ENCODE results near the gene CISD1.
"Not testable (repeated sequence)": the region's sequence is repeated elsewhere in the genome, so short reads cannot be mapped to it uniquely, and the experiment has no call there.

Gene CISD1

DNA sequence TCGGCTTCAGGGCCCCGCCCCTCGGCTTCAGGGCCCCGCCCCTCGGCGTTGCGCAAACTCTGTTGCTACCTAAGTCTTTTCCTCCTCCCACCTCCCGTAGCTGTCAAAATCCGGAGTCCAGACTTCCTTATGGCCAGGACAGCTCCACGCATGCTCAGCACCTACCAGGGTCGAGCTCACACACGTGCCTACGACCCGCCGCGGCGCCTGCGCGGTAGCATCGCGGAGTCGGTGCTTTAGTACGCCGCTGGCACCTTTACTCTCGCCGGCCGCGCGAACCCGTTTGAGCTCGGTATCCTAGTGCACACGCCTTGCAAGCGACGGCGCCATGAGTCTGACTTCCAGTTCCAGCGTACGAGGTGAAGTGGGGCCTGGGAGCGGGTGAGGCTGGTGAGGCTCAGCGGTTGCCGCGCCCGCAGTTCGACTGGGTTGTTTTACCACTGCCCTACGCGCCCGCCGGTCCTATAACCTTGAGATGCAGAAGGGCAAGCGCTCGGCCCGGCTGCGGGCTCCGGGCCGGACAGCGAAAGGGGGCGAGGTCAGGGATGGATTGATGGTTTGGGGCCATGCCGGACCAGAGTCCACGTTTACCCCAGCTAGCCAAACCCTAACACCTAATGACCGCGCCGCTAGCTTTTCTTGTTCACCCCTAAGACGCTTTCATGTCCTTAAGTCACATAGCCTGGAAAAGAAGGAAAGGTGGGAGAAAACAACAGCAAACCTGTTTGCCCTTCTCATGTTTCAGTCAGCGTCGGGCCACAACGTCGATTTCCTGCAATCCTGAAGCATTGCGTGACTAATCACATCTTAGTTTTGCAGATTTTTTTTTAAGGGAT, at the start of gene CISD1:
TSS of gene CISD1 (plus strand) at position 217 of the 836 bp plus-strand sequence. CDS start at position 329, 112 bp downstream.
- peak; percentile 88 for DNase-seq (ENCODE audit: low read depth)

DNA sequence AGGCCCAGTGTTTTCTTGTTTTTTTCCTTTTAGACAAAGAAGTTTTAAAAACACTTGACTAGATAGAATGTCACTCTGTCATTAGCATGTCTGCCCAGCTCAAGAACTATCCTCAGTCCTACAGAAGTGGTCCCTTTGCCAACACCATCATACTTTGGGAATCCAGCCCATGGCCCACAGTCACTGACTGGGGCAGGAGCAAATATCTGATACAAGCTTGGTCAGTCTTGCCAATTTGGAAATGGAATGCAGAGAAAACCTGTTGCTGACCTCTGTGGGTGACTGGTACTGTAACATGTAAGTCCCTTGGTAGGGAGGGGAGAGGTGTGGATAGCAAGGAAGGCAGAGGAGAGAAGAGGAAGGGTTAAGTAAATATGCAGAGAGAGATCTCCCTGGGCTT, 49.1 kb upstream of the CISD1 start:
- DNase-seq (ENCODE audit: low read depth): no peak

DNA sequence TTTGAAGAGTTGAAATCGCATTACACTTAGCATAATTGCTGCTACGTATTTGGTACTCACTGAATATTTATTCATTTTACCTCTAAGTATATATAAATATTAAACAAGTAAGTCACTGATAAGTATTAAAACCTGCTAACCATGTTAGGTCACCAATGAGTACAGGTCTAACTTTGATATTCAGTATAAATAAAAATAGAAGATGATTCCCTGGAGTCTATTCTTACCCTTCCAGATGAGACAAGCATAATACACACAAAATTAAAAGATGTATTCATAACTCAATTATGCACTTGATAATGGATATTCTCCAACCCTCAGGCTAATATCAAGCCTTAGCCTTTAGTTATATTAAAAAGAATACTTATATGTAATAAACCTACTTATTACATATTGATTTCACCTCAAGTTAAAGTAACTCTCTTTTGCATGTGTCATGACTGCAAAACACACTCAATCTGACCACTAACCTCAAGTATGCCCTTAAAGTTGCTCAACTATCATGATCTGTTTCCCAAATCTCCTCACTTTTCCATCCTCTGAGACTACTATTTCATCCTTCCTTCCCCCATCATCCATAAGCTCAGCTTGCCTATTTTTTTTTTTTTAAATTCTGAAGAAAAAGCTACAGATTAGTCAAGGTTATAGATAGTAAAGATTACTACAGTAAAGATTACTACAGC, 48.1 kb upstream of the CISD1 start:
- no peak for DNase-seq (ENCODE audit: low read depth)

DNA sequence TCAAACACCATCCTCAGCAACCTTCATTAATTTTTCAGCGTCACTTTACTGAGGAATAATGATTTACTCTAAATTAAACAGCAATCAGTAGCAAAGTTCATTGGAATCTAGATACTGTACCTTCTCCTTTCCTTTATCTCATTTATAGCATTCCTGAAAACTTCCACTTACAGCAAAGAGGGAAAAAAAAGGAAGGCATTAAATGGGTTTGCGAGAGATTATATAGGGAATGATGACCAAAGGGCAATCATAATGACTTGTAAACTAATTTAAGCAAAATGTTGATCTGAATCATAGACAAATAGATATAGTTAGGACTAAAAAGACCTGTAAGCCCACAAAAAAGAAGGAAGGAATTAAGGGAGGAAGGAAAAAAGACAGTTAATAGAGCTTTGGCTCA, 43.3 kb upstream of the CISD1 start:
- DNase-seq (ENCODE audit: low read depth): no peak

DNA sequence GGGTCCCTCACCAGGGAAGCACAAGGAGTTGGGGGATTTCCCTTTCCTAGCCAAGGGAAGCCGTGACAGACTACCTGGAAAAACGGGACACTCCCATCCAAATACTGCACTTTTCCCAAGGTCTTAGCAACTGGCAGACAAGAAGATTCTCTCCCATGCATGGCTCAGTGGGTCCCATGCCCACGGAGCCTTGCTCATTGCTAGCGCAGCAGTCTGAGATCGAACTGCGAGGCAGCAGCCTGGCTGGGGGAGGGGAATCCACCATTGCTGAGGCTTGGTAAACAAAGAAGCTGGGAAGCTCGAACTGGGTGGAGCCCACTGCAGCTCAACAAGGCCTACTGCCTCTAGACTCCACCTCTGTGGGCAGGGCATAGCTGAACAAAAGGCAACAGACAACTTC, 39.1 kb upstream of the CISD1 start:
- not testable (repeated sequence) for DNase-seq (ENCODE audit: low read depth)

DNA sequence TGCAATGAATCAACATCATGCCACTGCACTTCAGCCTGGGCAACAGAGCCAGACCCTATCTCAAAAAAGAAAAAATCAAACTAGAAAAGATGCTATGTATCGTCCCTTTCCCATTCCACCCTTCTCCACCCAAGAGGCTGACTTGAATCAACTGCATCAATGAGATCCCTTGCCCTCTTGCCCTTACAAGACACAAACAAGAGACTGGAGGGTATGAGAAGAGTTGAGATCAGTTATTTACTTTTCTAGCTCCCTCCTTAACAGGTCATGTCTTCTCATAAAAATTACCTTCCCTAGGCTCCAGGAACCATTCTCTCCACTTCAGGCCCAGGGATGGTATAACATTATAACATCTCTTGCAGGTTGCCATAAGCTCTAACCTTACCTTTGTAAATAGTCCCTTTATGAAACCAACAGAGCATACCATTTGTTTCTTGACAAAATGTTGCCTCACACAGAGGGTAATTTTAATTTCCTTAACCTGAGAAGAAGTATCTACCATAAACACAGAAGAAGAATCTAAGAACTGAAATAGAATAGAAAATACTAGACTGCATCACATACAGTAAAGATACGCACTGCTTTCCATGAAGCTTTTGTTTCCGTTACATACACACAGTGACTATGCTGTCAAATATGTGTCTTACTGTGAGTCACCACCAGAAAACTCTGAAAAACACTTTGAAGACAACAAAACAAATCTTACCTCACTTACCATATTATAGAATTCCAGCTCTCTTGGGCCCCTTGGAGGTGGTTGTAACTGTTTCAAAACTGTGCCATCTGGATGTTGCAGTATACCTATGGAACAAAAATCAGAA, 31.7 kb upstream of the CISD1 start:
- DNase-seq (ENCODE audit: low read depth): no peak

DNA sequence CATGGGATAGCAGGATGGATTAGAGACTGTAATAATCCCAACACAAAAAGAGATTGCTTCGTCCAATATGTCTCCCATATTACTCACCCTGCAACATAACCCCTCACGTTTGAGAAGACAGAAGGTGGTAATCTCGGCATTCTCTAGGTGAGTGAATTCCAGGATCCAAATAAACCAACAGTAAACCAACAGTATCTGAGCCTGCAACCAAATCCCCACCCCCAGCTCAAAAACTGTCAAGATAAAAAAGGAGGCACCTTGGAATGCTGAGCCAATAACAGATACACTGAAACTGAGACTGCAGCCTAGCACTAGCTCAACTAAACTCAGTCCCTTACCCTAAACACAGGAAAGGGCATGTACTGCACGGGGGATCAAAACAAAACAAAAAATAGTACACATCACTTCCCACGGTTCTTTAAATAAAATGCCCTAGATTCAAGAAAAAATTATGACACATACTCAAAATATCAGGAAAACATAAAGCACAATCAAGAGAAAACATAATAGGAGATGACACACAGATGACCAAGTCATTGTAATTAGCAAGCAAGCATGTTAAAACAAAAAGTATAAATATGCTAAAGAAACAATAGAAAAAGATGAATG, 29.3 kb upstream of the CISD1 start:
- DNase-seq (ENCODE audit: low read depth): no peak

DNA sequence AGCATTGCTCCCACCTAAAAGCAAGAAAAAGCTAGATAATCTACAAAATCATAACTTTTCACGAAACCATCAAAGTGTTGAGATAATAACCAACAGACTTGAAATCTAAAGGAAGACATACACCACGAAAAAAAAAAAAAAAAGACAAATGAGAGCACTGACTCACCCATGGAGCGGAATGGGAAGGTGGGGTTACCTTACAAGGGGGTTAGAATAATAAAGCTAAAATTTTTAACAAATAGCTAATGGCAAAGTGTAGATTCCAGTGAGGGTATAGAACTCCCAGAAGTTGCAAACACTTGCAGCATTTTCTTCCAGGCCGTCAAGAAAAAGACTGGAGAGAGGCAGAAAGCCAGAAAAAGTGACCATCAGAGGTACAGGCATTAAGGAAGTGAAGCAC, 28.4 kb upstream of the CISD1 start:
- no peak for DNase-seq (ENCODE audit: low read depth)

DNA sequence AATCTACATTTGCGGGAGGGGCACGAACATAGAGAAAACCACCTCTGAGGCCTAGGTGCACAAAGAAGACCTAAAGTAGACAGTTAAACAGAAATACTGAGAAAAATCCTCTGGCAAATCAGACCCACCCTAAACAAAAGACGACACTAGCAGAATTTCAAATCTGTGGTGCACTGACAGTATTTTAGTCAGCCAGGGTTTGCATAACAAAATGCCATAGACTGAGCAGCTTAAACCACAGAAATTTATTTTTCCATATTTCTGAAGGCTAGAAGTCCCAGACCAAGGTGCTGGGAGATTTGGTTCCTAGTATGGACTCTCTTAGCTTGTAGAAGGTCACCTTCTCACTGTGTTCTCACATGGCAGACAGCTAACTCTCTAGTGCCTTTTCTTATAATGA, 27.6 kb upstream of the CISD1 start:
- no peak for DNase-seq (ENCODE audit: low read depth)

DNA sequence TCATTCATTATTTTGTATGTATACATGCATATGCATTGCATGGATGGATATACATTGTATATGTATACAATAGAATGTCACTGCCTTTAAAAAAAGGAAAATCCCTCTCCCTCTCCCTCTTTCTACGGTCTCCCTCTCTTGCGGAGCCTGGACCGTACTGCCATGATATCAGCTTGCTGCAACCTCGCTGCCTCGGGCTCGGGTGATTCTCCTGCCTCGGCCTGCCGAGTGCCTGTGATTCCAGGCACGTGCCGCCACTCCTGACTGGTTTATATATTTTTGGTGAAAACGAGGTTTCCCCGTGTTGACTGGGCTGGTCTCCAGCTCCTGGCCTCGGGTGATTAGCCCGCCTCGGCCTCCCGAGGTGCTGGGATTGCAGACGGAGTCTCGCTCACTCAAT, 25.7 kb upstream of the CISD1 start:
- no peak for DNase-seq (ENCODE audit: low read depth)

DNA sequence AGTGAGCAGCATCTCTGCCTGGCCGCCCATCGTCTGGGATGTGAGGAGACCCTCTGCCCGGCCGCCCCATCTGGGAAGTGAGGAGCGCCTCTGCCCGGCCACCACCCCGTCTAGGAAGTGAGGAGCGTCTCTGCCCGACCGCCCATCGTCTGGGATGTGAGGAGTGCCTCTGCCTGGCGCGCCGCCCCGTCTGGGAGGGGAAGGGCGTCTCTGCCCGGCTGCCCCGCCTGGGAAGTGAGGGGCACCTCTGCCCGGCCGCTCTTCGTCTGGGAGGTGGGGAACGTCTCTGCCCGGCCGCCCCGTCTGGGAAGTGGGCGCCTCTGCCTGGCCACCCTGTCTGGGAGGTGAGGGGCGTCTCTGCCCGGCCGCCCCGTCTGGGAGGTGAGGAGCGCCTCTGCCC, 25.2 kb upstream of the CISD1 start:
- not testable (repeated sequence) for DNase-seq (ENCODE audit: low read depth)

DNA sequence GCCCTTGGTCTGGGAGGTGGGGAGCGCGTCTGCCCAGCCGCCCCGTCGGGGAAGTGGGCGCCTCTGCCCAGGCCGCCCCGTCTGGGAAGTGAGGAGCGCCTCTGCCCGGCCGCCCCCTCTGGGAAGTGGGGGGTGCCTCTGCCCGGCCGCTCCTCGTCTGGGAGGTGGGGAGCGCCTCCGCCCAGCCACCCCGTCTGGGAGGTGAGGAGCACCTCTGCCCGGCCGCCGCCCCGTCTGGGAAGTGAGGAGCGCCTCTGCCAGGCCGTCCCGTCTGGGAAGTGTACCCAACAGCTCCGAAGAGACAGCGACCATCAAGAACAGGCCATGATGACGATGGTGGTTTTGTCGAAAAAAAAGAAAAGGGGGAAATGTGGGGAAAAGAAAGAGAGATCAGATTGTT, 24.7 kb upstream of the CISD1 start:
- not testable (repeated sequence) for DNase-seq (ENCODE audit: low read depth)

DNA sequence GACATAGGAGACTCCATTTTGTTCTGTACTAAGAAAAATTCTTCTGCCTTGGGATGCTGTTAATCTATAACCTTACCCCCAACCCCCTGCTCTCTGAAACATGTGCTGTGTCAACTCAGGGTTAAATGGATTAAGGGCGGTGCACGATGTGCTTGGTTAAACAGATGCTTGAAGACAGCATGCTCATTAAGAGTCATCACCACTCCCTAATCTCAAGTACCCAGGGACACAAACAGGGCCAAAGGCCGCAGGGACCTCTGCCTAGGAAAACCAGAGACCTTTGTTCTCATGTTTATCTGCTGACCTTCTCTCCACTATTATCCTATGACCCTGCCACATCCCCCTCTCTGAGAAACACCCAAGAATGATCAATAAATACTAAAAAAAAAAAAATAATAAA, 24.3 kb upstream of the CISD1 start:
- DNase-seq (ENCODE audit: low read depth): not testable (repeated sequence)

DNA sequence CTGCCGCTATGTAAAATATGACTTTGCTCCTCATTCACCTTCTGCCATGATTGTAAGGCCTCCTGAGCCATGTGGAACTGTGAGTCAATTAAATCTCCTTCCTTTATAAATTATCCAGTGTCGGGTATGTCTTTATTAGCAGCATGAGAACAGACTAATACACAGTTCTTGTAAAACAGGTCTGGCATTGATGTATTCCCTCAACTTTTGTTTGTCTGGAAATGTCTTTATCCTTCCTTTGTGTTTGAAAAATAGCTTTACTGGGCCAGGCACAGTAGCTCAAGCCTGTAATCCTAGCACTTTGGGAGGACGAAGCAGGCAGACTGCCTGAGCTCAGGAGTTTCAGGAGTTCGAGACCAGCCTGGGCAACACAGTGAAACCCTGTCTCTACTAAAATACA, 15.8 kb upstream of the CISD1 start:
- no peak for DNase-seq (ENCODE audit: low read depth)

DNA sequence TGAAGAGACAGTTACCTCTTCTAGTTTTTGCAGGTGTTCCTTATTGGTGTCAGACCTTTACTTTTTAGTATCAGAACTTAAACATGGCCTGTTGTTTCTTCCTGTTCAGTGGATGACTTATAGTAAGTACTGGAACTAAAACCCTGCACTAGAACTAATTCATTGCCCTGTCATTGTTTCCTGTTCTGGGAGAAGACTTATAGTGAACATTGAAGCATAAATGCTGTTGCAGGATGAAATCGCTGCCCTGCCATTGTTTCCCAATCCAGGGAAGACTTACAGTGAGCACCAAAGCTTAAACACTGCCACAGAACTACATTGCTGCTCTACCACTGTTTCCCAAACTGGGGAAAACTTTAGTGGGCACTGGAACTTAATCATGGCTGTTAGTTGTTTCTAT, 14.3 kb upstream of the CISD1 start:
- DNase-seq (ENCODE audit: low read depth): no peak

DNA sequence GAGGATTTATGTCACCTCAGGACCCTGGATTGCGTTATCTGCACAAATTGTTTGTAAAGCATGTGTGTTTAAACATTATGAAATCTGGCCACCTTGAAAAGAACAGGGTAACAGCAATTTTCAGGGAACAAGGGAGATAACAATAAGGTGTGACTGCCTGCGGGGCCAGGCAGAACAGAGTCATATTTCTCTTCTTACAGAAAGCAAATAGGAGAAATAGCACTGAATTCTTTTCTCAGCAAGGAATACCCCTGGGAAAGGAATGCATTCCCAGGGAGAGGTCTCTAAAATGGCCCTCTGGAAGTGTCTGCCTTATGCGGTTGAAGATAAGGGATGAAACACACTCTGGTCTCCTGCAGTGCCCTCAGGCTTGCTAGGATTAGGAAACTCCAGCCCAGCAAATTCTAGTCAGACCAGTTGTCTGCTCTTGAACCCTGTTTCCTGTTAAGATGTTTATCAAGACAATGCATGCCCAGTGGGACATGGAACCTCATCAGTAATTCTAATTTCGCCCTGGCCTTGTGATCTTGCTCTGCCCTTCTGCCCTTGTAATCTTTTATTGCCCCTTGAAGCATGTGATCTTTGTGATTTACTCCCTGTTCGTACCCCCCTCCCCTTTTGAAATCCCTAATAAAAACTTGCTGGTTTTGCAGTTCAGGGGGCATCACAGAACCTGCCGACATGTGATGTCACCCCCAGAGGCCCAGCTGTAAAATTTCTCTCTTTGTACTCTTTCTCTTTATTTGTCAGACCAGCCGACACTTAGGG, 12.8 kb upstream of the CISD1 start:
- DNase-seq (ENCODE audit: low read depth): not testable (repeated sequence)

DNA sequence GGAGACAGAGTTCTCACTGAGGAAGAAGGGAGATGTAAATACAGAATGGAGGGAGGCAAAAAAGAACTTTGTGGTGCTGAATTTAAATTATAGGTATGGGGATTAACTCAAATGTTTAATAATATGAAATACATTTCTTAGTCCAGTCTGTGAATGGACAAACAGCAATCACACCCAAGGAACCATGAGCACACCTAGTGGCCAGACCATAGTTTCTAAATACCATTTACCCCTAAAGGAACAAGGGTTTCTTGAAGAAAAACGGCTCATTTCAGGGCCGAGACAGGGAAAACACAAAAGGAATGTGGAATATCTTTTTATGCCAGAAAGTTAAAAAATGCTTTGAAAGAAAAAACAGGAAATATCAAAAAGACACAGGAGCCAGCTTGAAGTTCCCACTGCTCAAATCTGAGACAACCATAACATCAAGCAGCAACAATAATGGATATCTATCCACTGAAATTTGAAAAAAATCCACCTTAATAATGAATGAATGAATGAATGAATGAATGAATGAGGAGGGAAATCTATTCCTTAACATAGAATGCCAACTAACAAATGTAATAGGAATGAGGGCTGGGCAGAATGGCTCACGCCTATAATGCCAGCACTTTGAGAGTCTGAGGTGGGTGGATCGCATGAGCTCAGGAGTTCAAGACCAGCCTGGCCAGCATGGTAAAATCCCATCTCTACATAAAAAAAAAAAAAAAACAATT, 9.8 kb upstream of the CISD1 start:
- DNase-seq (ENCODE audit: low read depth): no peak

DNA sequence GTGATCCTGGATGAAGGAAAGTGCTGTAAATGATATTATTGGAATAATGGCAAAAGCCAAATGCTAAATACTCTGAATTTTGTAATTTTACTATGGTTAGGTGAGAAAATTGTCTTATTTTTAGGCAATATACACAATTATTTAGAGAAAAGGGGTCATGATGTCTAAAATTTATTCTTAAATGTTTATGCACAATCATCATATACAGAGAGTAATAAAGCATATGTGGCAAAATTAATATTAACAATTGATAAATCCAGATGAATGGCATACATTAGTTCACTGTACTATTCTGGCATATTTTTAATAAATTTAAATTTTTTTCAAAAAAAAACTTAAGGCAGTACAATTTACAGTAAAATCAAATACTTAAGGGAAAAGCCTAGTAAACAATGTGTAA, 8.6 kb upstream of the CISD1 start:
- no peak for DNase-seq (ENCODE audit: low read depth)

DNA sequence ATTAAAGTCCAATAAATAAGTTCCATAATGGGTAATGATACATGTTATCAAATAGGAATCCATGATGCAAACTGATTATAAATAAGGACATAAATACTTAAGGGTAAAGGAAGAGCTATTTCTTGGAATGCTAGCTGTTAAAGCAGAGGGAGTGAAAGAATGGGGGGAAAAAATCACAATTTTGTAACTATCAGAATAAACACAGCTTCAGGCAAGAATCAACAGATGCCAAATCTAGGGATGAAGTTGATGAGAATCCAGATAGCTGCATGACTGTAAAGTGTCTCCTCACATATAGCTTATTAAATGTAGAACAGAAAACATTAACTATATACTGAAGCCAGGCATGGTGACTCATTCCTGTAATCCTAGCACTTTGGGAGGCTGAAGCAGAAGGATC, 6.2 kb upstream of the CISD1 start:
- DNase-seq (ENCODE audit: low read depth): no peak

DNA sequence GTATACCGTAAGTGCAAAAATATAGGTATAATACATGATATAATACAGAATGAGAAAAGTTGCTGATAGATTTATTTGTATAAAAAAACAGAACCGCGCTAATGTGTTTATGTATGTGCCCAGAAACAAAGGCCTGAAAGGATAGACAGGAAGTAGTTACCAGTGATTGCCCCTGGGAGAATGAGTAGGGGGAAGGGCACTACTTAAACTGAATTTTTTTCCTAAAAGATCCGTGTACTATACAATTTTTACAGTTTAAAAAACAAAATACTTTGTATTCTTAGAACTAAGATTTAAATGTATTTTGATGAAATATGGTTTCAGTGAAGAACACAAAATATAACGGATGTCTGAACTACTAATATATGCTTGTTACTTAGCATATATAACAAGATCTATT, 4.2 kb upstream of the CISD1 start:
- no peak for DNase-seq (ENCODE audit: low read depth)

DNA sequence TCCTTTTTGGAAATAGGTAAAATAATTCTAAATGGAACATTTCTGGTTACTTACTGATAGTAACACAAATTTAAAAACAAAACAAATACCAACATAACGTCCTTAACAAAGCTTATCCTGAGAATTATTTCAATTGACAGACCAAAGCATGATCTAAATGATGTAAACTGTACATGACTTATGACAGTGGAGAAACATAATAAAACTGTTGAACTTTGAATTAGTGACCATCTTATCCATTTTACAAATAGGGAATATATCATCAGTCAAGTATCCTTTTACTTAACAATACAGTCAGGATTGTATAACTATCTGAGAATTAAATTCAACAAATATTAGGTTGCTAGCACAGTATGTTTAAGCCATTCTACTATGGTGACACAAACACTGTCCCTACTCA, 3.7 kb upstream of the CISD1 start:
- DNase-seq (ENCODE audit: low read depth): no peak

Data from stimulated activated CD8-positive, alpha-beta memory T cell treated with anti-CD3 and anti-CD28 coated beads, Interleukin-4, amount 100 ng/mL, for 24 hours (primary cell).